Fibroblast of the aortic adventitia (primary cell): ENCODE data around the gene DYNC1LI1. TPM values are rescaled to one million over a fixed set of nuclear protein-coding genes. Genes with fewer than 3 reads are reported as not detected.
A peak's percentile ranks its signal among the peaks of the same experiment; 100 is the strongest.

Source experiments
- DNase-seq: peaks from one replicate; pipeline ENCODE4 v3.0.0-alpha.2; 2010; ENCODE audit warnings: low read depth
- H3K4me3 ChIP-seq: 2 replicates; pipeline ENCODE4 v1.5.1; 2011; ENCODE audit warnings: low read depth, mild to moderate bottlenecking, control low read depth, low read length, moderate library complexity
- total RNA-seq: library from RNA; depleted of rRNA; stranded (reverse); fragments of >200 nt; gene quantifications from 2 replicates; pipeline ENCODE4 v1.2.3, GENCODE V29; 2012; ENCODE audit warnings: low replicate concordance
- TF ChIP-seq, protein P1 (sequence below): IDR thresholded peaks from 2 replicates; pipeline ENCODE4 v1.5.1; 2011; ENCODE audit warnings: mild to moderate bottlenecking, low read length, control low read depth, inconsistent platforms; ENCODE audit not compliant: insufficient read depth

DYNC1LI1 gene
- total RNA-seq, 1 donor: 42.5 TPM

- TF ChIP-seq, protein P1, sequence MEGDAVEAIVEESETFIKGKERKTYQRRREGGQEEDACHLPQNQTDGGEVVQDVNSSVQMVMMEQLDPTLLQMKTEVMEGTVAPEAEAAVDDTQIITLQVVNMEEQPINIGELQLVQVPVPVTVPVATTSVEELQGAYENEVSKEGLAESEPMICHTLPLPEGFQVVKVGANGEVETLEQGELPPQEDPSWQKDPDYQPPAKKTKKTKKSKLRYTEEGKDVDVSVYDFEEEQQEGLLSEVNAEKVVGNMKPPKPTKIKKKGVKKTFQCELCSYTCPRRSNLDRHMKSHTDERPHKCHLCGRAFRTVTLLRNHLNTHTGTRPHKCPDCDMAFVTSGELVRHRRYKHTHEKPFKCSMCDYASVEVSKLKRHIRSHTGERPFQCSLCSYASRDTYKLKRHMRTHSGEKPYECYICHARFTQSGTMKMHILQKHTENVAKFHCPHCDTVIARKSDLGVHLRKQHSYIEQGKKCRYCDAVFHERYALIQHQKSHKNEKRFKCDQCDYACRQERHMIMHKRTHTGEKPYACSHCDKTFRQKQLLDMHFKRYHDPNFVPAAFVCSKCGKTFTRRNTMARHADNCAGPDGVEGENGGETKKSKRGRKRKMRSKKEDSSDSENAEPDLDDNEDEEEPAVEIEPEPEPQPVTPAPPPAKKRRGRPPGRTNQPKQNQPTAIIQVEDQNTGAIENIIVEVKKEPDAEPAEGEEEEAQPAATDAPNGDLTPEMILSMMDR: no peak
- DNase-seq: peak; percentile 88
- no peak overlapping the region for H3K4me3 ChIP-seq
Observed at GRCh38 chr3:32596909-32597369, 26.3 kb upstream of the DYNC1LI1 start.

- no peak for DNase-seq
- H3K4me3 ChIP-seq: no peak overlapping the region
- TF ChIP-seq, protein P1: no peak
Observed at GRCh38 chr3:32596282-32596908, 25.7 kb upstream of the DYNC1LI1 start.

GRCh38 chr3:32595323-32595722, 24.7 kb upstream of the DYNC1LI1 start:
- H3K4me3 ChIP-seq: no peak overlapping the region
- DNase-seq: no peak
- TF ChIP-seq, protein P1: no peak

GRCh38 chr3:32593903-32594525, 23.4 kb upstream of the DYNC1LI1 start:
- TF ChIP-seq, protein P1: no peak
- no peak overlapping the region for H3K4me3 ChIP-seq
- DNase-seq: peak; percentile 78

DNA sequence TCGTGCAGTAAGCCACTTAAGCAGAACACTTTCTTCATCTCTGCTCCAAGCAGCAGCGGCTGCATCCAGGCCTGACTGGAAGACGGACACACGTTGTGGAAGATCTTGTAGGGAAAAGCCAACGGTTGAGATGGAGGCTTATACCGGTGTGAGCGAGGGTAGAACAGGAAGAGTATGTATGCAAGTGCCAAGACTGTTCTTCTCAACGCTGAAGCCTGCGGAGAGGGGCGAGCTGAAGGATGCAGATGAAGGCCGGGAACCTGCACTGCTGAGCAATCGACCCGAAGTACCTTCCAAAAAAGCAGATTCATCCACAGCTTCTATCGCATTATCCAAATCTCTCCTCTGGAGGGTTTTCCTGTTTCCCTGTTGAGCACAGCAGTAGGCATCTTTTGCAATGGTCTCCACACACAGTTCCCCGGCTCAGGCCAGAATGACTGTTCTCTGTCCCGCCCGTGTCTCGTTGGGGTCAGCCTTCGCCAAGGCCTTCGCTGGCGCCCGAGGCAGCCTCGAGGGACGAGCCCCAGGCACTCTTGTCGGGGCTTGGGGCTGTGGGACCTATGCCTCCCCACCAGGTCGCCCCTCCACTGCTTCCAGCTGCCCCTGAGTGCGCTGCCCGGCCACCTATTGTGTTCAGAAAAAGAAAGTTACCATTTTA, 22.2 kb upstream of the DYNC1LI1 start:
- TF ChIP-seq, protein P1: no peak
- no peak for DNase-seq
- no peak overlapping the region for H3K4me3 ChIP-seq

GRCh38 chr3:32592011-32592410, 21.4 kb upstream of the DYNC1LI1 start:
- DNase-seq: no peak
- TF ChIP-seq, protein P1: no peak
- H3K4me3 ChIP-seq: no peak overlapping the region
